Activated T-cell treated with anti-CD3 and anti-CD28 coated beads, Interleukin-2, amount 50 U/mL, for 48 hours (primary cell): Measurements from ENCODE around the gene CECR2.
"Not testable (repeated sequence)": the region's sequence is repeated elsewhere in the genome, so short reads cannot be mapped to it uniquely, and the experiment has no call there.

Experiments used
- DNase-seq, 2 experiments: peaks; one replicate each; pipeline ENCODE4 v3.0.0-alpha.2; 2020

CECR2 gene

GRCh38 chr22:17523925-17524324, 154.7 kb downstream of the CECR2 start:
- DNase-seq, result no peak

- DNase-seq, result no peak
These were observed 167.0 kb downstream of the CECR2 start for GRCh38 chr22:17536269-17536668.

- DNase-seq, result no peak
These were observed 167.9 kb downstream of the CECR2 start for GRCh38 chr22:17537155-17537554.

DNA sequence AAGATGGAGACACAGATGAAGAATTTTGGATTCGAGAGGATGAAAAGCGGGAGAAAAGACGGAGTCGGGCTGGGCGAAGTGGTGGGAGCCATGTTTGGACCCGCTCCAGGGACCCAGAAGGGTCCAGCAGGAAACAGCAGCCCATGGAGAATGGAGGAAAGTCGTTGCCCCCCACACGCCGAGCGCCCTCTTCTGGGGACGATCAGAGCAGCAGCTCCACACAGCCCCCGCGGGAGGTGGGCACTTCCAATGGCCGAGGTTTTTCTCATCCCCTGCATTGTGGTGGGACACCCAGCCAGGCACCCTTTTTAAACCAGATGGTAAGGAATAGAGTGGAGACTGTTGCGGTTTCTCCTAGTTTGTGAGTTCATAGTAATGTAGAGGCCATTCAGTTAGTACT, 171.2 kb downstream of the CECR2 start:
- DNase-seq, result no peak

GRCh38 chr22:17541476-17541875, 172.2 kb downstream of the CECR2 start:
- DNase-seq, result no peak

GRCh38 chr22:17542452-17542851, 173.2 kb downstream of the CECR2 start:
- DNase-seq, result no peak

- no peak for DNase-seq
These were observed 178.9 kb downstream of the CECR2 start for GRCh38 chr22:17548010-17548755.

GRCh38 chr22:17548756-17549035, 179.4 kb downstream of the CECR2 start:
- DNase-seq, result no peak

DNA sequence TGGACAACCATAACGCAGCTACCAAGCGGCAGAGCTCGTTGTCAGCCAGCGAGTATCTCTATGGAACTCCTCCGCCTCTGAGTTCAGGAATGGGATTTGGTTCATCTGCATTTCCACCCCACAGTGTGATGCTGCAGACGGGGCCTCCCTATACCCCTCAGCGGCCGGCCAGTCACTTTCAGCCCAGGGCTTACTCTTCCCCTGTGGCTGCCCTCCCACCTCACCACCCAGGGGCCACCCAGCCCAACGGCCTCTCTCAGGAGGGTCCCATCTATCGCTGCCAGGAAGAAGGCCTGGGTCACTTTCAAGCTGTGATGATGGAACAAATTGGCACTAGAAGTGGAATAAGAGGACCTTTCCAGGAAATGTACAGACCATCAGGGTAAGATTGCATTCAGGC, 179.9 kb downstream of the CECR2 start:
- no peak for DNase-seq

DNA sequence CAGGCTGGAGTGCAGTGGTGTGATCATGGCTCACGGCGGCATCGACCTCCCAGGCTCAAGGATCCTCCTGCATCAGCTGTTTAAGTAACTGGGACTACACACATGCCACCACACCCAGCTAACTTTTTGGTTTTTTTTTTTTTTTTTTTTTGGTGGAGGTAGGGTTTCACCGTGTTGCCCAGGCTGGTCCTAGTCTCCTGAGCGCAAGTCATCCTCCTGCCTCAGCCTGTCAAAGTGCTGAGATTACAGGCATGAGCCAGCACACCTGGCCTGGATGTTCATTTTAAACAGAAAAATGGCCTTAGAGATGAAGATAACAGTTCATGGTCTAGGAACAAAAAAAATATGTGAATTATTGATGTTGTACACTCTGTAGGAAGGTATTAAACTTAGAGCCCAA, 180.4 kb downstream of the CECR2 start:
- DNase-seq, result no peak

GRCh38 chr22:17552737-17553136, 183.5 kb downstream of the CECR2 start:
- DNase-seq, result no peak

DNA sequence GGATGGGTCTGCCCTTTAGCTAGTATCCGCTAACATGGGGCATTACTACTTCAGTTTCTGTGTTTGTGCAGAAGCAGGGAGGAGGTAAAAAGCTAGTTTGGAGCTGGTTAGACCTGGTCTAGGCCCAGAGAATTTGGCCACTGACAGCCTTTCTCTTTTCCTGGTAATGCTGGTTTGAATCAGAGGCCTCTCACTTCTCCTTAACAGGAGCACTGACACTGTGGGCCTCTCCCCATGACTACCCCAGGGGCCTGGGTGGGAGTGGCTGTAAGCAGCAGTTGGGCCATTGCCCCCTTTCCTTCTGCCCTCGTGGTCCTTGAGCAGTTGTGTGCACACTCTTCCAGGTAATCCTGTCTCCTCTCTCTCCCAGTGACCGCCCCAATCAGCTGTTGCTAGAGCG, 185.6 kb downstream of the CECR2 start:
- DNase-seq, result no peak

- no peak for DNase-seq
These were observed 189.9 kb downstream of the CECR2 start for GRCh38 chr22:17559188-17559587.

GRCh38 chr22:17562906-17563870, 193.9 kb downstream of the CECR2 start, which contains the start of gene SLC25A18:
Gene SLC25A18 (plus strand): TSS chr22:17563498. CDS start chr22:17579945, 16,447 bp downstream.
- no peak for DNase-seq

DNA sequence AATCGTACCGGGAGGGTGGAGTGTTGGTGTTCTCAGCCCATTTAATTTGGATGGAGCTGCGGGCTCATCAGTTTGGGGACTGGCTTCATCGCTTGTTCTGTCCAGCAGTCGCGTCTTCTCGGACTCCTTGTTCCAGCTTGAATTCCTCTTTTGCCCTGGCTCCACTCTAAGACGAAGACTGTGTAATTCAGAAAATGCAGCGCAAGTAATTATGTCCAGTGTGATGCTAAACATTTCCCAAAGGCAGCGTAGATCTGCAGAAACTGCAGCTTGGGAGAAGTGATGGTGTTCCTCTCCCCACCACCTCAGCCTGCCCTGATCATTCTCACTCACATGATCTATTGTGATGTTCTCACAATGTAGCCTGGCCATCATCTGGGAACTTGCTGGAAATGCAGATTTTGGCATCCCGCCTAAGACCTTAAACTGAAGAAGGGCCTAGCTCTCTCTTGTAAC, 194.7 kb downstream of the CECR2 start:
- DNase-seq, result no peak

DNA sequence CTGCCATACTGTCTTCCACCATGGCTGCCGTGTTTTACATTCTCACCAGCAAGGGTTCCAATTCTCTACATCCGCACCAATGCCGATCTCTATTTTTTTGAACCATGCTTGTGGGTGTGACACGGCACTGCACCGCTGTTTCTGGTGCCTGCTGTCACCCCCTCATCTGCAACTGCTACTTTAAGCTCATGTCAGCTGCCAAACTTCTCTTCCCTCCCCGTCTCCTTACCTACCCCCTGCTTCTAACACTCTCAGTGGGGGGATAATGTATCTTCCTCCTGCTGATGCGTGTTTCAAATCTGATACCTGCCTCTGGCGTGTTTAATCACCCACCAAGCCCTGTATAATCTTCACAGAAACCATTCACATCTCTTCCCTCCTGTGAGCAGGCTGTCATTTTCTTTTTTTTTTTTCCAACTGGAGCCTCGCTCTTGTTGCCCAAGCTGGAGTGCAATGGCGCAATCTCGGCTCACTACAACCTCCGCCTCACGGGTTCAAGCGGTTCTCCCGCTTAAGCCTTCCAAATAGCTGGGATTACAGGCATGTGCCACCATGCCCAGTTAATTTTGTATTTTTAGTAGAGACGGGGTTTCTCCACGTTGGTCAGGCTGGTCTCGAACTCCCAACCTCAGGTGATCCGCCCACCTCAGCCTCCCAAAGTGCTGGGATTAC, 196.9 kb downstream of the CECR2 start:
- DNase-seq, result not testable (repeated sequence)

DNA sequence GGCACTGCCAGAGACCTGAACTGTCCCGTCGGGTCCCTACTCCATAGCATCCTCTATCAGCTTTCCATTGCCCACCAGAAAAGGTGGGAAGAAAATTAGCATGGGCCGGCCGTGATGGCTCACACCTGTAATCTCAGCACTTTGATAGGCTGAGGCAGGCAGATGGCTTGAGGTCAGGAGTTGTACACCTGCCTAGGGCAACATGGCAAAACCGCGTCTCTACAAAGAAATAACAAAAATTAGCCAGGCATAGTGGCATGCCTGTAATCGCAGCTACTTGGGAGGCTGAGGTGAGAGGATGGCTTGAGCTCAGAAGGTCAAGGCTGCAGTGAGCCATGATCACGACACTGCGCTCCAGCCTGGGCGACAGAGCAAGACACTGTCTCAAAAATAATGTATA, 197.5 kb downstream of the CECR2 start:
- no peak for DNase-seq

DNA sequence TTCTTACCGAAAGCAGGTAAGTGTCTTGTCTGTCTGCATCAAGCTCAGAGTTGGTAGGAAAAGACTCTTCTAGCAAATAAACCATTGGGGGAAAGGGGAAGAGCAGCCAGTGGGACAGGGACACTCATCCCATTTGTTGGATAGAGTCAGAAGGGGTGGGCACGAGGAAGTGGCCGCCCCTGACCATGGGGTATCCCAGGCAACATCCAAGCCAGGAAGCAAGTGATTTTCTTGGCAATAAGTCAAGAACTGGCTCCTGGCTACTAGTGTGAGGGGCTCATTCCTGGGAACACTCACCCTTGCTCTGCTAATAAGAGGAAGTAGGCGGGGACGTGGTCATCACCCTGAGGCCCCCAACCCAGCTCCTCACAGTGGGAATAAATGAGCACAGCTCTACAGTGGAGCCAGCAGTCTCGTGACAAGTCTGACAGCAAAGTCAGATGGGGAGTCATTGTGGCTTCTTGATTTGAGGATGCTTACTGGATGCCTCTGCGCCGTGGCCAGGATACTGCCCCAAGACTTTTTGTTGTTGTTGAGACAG, 200.8 kb downstream of the CECR2 start:
- no peak for DNase-seq

DNA sequence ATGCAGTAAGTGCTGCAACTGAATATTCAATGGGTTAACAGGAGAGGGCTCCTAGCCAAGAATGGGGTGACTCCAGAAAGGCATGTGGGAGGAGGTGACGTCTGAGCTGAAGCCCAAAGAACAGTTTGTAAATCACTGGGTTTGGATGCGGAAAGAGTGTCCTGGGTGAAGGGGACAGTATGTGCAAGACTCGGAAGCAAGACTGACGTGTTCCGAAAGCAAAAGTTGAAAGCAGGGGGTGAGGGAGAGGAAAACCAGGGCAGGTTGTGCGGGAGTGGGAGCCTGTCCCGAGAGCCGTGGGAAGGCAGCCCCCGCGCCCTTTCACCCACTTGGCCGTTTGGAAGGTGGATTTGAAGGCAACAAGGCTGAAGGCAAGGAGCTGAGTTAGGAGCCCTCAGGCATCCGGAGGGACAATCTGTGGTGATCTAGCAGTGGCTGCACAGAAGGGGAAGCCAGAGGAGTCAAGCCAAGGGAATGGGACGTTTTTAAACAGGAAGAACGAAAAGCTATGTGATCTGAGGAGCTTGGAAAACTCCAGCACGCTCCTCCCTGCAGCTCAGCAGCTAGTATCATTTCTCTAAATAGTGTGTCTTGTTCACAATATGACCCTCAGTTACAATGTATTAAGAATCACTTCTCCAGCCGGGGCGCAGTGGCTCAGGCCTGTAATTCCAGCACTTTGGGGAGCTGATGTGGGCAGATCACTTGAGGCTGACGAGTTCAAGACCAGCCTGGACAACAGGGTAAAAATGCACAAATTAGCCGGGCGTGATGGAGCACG, 201.8 kb downstream of the CECR2 start:
- no peak for DNase-seq

- DNase-seq, result no peak
These were observed 205.9 kb downstream of the CECR2 start for GRCh38 chr22:17575151-17575550.

- no peak for DNase-seq
These were observed 206.4 kb downstream of the CECR2 start for GRCh38 chr22:17575681-17576080.

- no peak for DNase-seq
These were observed 207.2 kb downstream of the CECR2 start for GRCh38 chr22:17576470-17576869.
